Activated CD4-positive, alpha-beta T cell treated with anti-CD3 and anti-CD28 coated beads for 36 hours (primary cell): ENCODE results near the gene GABPB1. TPM values are rescaled to one million over a fixed set of nuclear protein-coding genes. Genes with fewer than 3 reads are reported as not detected.
A peak's percentile ranks its signal among the peaks of the same experiment; 100 is the strongest.

Experiments
- ATAC-seq: fragments of 200-7000 bp; cut with Tn5 transposase; one replicate; pipeline ENCODE4 v1.10.0; 2021; ENCODE audit warnings: mild to moderate bottlenecking, moderate library complexity
- CTCF ChIA-PET: fragments of 350-600 bp; sonication (Branson Sonifier 250); formaldehyde crosslinking; loops from one replicate; lab custom pipeline; 2021; ENCODE audit warnings: antibody characterized with exemption; lab: Charles Lee
- POLR2A ChIA-PET: fragments of 350-600 bp; sonication (Branson Sonifier 250); formaldehyde crosslinking; loops from one replicate; lab custom pipeline; 2021; ENCODE audit warnings: antibody characterized with exemption, inconsistent platforms; lab: Charles Lee
- DNase-seq: peaks from one replicate; pipeline ENCODE4 v3.0.0-alpha.2; 2020
- H3K27ac Mint-ChIP-seq: one replicate; pipeline ENCODE4 v1.8.0; 2021; ENCODE audit warnings: mixed read lengths
- H3K27me3 Mint-ChIP-seq: one replicate; pipeline ENCODE4 v1.8.0; 2021; ENCODE audit warnings: mixed read lengths
- H3K36me3 Mint-ChIP-seq: one replicate; pipeline ENCODE4 v1.8.0; 2021; ENCODE audit warnings: low read depth, mixed read lengths
- H3K4me1 Mint-ChIP-seq: one replicate; pipeline ENCODE4 v1.8.0; 2021; ENCODE audit warnings: mixed read lengths
- H3K4me3 Mint-ChIP-seq: one replicate; pipeline ENCODE4 v1.8.0; 2021; ENCODE audit warnings: mild to moderate bottlenecking, moderate library complexity, mixed read lengths
- H3K9me3 Mint-ChIP-seq: one replicate; pipeline ENCODE4 v1.8.0; 2021; ENCODE audit warnings: low read depth, mixed read lengths
- intact Hi-C, 2 experiments: fragments of 100-400 bp; cut with DNase I in 1 of 2; cut with micrococcal nuclease in 1 of 2; formaldehyde crosslinking; loops; one replicate each; pipeline versions ENCODE4 v1.14.2 to v1.15.1; 2022 to 2024; cut with DNase I, micrococcal nuclease
- total RNA-seq, 2 experiments: library from RNA; stranded (reverse); gene quantifications; one replicate each; pipeline ENCODE4 v1.2.3, GENCODE V29; 2021

Gene GABPB1
- total RNA-seq, 2 experiments from 2014 or later = 46.3 to 53.4 TPM

GRCh38 chr15:50345298-50345697 lies 9.7 kb downstream of the GABPB1 start:
- ChIA-PET POLR2A (interaction anchor here (0.6 kb wide), 2 partner anchors 423 to 1615 kb away, joined by 4 to 10 read pairs; no protein-coding TSS in a partner anchor), CTCF (interaction anchor here (1.4 kb wide), 1 partner anchor 29 kb away, joined by 3 read pairs; no protein-coding TSS in a partner anchor)
- Mint-ChIP-seq H3K9me3 (no peaks in the 10 kb centered on the region), H3K4me3 (no peak overlapping the region), H3K27ac (no peak overlapping the region), H3K36me3 (peaks cover 25% of the 10 kb centered on the region), H3K4me1 (peaks cover 39% of the 10 kb centered on the region), H3K27me3 (no peaks in the 10 kb centered on the region)
- intact Hi-C loops = no loop called here
- ATAC-seq = no peak
- no peak for DNase-seq

DNA sequence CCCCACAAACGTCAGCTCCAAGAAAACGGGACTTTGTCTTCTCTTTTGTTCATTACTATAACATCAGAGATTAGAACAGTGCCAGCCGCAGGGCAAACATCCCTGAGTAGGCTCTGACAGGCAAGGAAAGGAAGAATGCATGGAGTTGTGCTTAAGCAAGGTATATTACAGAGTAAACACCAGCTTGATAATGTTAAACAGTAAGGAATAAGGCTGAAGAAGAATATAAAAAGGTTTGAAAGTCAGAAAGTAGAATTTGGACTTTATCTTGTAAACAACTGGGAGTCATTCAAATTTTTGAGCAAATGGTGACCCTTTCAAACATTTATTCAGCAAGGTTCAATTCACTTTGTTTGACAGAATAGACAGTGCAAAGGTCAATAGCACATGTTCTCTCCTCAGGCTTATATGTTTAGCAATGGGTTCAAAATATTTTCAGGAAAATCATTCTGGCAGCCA lies 11.0 kb downstream of the GABPB1 start:
- peaks cover 29% of the 10 kb centered on the region for H3K36me3 Mint-ChIP-seq
- H3K27ac Mint-ChIP-seq = no peak overlapping the region
- intact Hi-C loops = no loop called here
- H3K4me1 Mint-ChIP-seq = peaks cover 29% of the 10 kb centered on the region
- POLR2A ChIA-PET = no interaction called here
- H3K4me3 Mint-ChIP-seq = no peak overlapping the region
- DNase-seq = no peak
- no peaks in the 10 kb centered on the region for H3K27me3 Mint-ChIP-seq
- no peaks in the 10 kb centered on the region for H3K9me3 Mint-ChIP-seq
- CTCF ChIA-PET = no interaction called here
- ATAC-seq = no peak

DNA sequence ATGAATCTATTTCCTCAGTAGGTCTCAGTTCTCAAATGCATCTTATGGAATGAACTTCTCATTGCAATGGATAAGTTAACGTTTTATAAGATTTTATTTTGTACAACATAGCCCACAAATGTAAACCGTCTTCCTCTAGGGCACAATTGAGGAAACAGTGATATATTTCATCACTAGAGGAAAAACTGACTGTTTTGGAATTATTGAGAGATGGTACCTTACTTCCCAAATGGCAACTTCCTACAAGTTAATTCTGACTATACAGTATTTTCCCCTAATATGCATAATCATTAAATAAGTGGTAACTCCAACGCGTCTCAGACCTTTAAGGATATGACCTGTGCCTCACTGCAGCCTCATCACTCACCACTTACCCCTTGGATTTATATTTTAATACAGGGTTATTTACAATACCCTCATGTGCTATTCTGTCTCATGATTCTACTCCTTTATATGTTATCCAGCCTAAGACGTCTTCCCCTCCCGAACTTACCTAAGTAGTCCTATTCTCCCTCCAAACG lies 13.3 kb downstream of the GABPB1 start:
- DNase-seq (no peak), ATAC-seq (no peak)
- Mint-ChIP-seq H3K9me3 (no peaks in the 10 kb centered on the region), H3K4me3 (no peak overlapping the region), H3K36me3 (peaks cover 28% of the 10 kb centered on the region), H3K27ac (no peak overlapping the region), H3K27me3 (no peaks in the 10 kb centered on the region), H3K4me1 (peaks cover 22% of the 10 kb centered on the region)
- CTCF ChIA-PET = no interaction called here
- intact Hi-C loops = no loop called here
- POLR2A ChIA-PET = no interaction called here

- H3K9me3 Mint-ChIP-seq = no peaks in the 10 kb centered on the region
- H3K36me3 Mint-ChIP-seq = peaks cover 20% of the 10 kb centered on the region
- intact Hi-C loops = no loop called here
- DNase-seq = no peak
- peaks cover 16% of the 10 kb centered on the region for H3K4me1 Mint-ChIP-seq
- no peak for ATAC-seq
- no peak overlapping the region for H3K27ac Mint-ChIP-seq
- H3K4me3 Mint-ChIP-seq = no peak overlapping the region
- ChIA-PET POLR2A (no interaction called here), CTCF (interaction anchor here (2.4 kb wide), 1 partner anchor 25 kb away, joined by 7 read pairs; no protein-coding TSS in a partner anchor)
- H3K27me3 Mint-ChIP-seq = no peaks in the 10 kb centered on the region
Observed at GRCh38 chr15:50340416-50340815, 14.6 kb downstream of the GABPB1 start.

DNA sequence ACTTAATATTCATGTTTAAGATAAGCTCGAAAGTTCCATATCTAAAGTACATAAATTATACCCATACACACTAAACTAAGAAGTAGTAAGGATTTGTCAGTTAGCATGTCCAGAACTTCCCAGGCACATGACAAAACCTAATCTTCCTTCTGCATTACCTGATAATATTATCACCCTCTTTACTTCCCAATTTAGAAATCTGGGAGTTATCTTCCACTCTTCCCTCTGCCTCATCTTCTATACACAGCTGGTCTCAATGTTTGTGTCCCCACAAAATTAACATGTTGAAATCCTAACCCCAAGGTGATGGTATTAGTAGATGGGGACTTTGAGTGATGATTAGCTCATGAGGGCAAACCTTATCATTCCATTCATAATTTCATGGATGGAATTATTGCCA lies 15.3 kb downstream of the GABPB1 start:
- ChIA-PET POLR2A (interaction anchor here (0.6 kb wide), 1 partner anchor 63 kb away, joined by 3 read pairs; no protein-coding TSS in a partner anchor), CTCF (interaction anchor here (0.9 to 2.4 kb wide), 2 partner anchors 11 to 24 kb away, joined by 4 to 7 read pairs; no protein-coding TSS in a partner anchor)
- Mint-ChIP-seq H3K4me1 (peaks cover 18% of the 10 kb centered on the region), H3K9me3 (no peaks in the 10 kb centered on the region), H3K36me3 (peaks cover 15% of the 10 kb centered on the region), H3K27me3 (no peaks in the 10 kb centered on the region), H3K4me3 (no peak overlapping the region), H3K27ac (no peak overlapping the region)
- ATAC-seq (no peak), DNase-seq (no peak)
- intact Hi-C loops = no loop called here

DNA sequence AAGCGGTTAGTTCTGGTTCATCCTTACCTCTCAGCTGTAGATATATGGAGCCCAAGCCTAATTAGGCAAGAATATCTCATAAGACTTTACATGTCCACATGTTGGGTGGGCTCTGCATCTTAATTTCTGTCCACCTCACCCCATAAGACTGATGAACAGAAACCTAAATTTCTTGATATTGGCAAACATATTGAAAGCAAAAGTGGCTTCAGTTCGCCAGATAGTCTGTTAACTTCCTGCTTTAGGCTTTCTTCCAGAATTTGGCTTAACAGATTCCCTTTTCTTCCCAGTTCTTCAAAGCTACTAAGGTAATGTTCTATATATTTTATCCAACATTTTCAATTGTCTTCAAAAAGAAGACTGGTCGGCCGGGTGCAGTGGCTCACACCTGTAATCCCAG lies 19.7 kb downstream of the GABPB1 start:
- DNase-seq = no peak
- intact Hi-C loops = no loop called here
- peaks cover 27% of the 10 kb centered on the region for H3K4me1 Mint-ChIP-seq
- POLR2A ChIA-PET = no interaction called here
- H3K27me3 Mint-ChIP-seq = no peaks in the 10 kb centered on the region
- H3K9me3 Mint-ChIP-seq = no peaks in the 10 kb centered on the region
- no peak overlapping the region for H3K4me3 Mint-ChIP-seq
- no peak for ATAC-seq
- peaks cover 11% of the 10 kb centered on the region for H3K36me3 Mint-ChIP-seq
- peak overlapping the region; percentile 2 for H3K27ac Mint-ChIP-seq
- CTCF ChIA-PET = interaction anchor here (2.5 kb wide), 1 partner anchor 19 kb away, joined by 9 read pairs; no protein-coding TSS in a partner anchor

DNA sequence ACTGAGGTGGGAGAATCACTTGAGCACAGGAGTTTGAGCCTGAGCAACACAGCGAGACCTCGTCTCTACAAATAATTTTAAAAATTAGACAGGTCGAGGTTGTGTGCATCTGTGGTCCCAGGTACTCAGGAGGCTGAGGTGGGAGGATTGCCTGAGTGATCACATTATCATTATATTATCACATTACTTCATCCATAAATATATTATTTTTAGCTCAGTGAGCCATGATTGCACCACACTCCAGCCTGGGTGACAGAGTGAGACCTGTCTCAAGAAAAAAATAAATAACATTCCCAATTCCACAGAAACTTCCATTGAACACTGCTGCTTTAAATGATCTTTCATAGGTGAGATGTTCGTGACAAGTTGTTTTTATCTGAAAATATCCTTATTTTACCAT lies 21.8 kb downstream of the GABPB1 start:
- Mint-ChIP-seq H3K4me3 (no peak overlapping the region), H3K9me3 (no peaks in the 10 kb centered on the region), H3K4me1 (peaks cover 27% of the 10 kb centered on the region), H3K36me3 (peaks cover 11% of the 10 kb centered on the region), H3K27me3 (no peaks in the 10 kb centered on the region), H3K27ac (no peak overlapping the region)
- ChIA-PET CTCF (no interaction called here), POLR2A (no interaction called here)
- DNase-seq (no peak), ATAC-seq (no peak)
- intact Hi-C loops = no loop called here

DNA sequence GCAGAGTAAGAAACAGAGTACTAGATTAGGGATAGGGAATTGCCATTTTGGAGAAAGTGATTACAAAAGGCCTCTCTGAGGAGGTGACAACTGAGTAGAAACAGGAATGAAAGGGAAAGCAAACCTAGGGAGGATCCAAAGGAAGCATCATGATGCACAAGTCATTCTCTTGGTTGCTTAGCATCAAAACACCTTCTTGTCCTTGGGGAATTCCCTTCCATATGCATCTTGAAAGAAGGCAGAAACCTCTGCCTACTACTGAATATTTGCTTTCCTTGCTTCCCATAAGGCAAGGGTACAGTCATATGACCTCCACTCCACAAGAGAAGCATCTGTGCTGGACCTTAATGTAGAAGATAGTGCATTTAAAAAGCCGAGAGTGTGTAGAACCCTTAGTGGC lies 24.1 kb downstream of the GABPB1 start:
- intact Hi-C loops = no loop called here
- POLR2A ChIA-PET = no interaction called here
- no peak for DNase-seq
- CTCF ChIA-PET = no interaction called here
- Mint-ChIP-seq H3K4me3 (no peak overlapping the region), H3K36me3 (peaks cover 12% of the 10 kb centered on the region), H3K9me3 (no peaks in the 10 kb centered on the region), H3K27ac (peak overlapping the region; percentile 32), H3K27me3 (no peaks in the 10 kb centered on the region), H3K4me1 (peaks cover 27% of the 10 kb centered on the region)
- ATAC-seq = peak; percentile 87

- ChIA-PET CTCF (interaction anchor here (0.6 to 1.9 kb wide), 2 partner anchors 13 to 22 kb away, joined by 3 to 7 read pairs; no protein-coding TSS in a partner anchor), POLR2A (interaction anchor here (0.7 to 1.3 kb wide), 2 partner anchors 25 to 26 kb away, joined by 5 to 7 read pairs; no protein-coding TSS in a partner anchor)
- H3K27me3 Mint-ChIP-seq = no peaks in the 10 kb centered on the region
- intact Hi-C loops = no loop called here
- no peaks in the 10 kb centered on the region for H3K9me3 Mint-ChIP-seq
- no peak overlapping the region for H3K27ac Mint-ChIP-seq
- no peak overlapping the region for H3K4me3 Mint-ChIP-seq
- peaks cover 10% of the 10 kb centered on the region for H3K36me3 Mint-ChIP-seq
- DNase-seq (no peak), ATAC-seq (no peak)
- peaks cover 19% of the 10 kb centered on the region for H3K4me1 Mint-ChIP-seq
Observed at GRCh38 chr15:50328116-50328515, 26.9 kb downstream of the GABPB1 start.

- peaks cover 15% of the 10 kb centered on the region for H3K4me1 Mint-ChIP-seq
- no peak for ATAC-seq
- intact Hi-C loops = no loop called here
- H3K27ac Mint-ChIP-seq = no peak overlapping the region
- ChIA-PET POLR2A (interaction anchor here (0.6 kb wide), 1 partner anchor 57 kb away, joined by 6 read pairs; no protein-coding TSS in a partner anchor), CTCF (no interaction called here)
- H3K36me3 Mint-ChIP-seq = peaks cover 4% of the 10 kb centered on the region
- H3K9me3 Mint-ChIP-seq = no peaks in the 10 kb centered on the region
- no peaks in the 10 kb centered on the region for H3K27me3 Mint-ChIP-seq
- no peak overlapping the region for H3K4me3 Mint-ChIP-seq
- no peak for DNase-seq
Observed at GRCh38 chr15:50321680-50322210, 33.3 kb downstream of the GABPB1 start.

GRCh38 chr15:50320504-50320903 lies 34.5 kb downstream of the GABPB1 start:
- Mint-ChIP-seq H3K27me3 (no peaks in the 10 kb centered on the region), H3K4me1 (peaks cover 18% of the 10 kb centered on the region), H3K4me3 (no peak overlapping the region), H3K27ac (peak overlapping the region; percentile 3), H3K9me3 (no peaks in the 10 kb centered on the region), H3K36me3 (peaks cover 4% of the 10 kb centered on the region)
- no peak for ATAC-seq
- ChIA-PET POLR2A (no interaction called here), CTCF (no interaction called here)
- intact Hi-C loops = no loop called here
- DNase-seq = no peak

DNA sequence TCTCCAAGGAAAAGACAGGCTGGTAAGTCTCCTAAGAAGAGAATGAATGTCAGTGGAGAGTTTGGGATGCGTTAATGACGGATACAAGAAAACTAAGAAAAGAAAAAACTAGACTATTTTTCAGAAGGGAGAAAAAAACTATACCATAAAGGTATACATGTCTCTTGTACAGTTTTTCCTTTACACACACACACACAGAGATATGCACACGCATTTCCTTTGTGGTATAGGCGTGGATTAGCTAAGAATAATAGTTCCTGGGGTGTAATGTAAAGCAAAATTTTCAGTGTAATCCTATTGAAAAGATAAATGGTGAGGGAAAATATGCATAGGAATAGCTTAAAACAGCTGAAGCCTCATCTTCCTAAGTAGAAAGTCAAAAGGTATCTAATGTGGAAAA lies 36.3 kb downstream of the GABPB1 start:
- Mint-ChIP-seq H3K9me3 (no peaks in the 10 kb centered on the region), H3K36me3 (peaks cover 3% of the 10 kb centered on the region), H3K4me1 (peaks cover 16% of the 10 kb centered on the region), H3K27ac (peak overlapping the region; percentile 80), H3K27me3 (no peaks in the 10 kb centered on the region), H3K4me3 (peak overlapping the region; percentile 18)
- ChIA-PET POLR2A (interaction anchor here (0.6 kb wide), 1 partner anchor 35 kb away, joined by 4 read pairs; no protein-coding TSS in a partner anchor), CTCF (interaction anchor here (0.7 to 1.1 kb wide), 2 partner anchors 40 to 87 kb away, joined by 3 read pairs; no protein-coding TSS in a partner anchor)
- ATAC-seq (no peak), DNase-seq (no peak)
- intact Hi-C loops = loop anchor here (5.0 to 10.0 kb wide), 7 partner anchors 56 to 1084 kb away; no protein-coding TSS in a partner anchor
